Stomach smooth muscle (tissue), 2 donors: ENCODE data around the gene CRLF1.
"Not testable (repeated sequence)": the region's sequence is repeated elsewhere in the genome, so short reads cannot be mapped to it uniquely, and the experiment has no call there.

ENCODE experiments used
- H3K27ac ChIP-seq: one replicate; pipeline ENCODE4 v1.7.0; 2013; ENCODE audit warnings: mild to moderate bottlenecking, low read length, inconsistent platforms
- H3K27me3 ChIP-seq, 2 donors: one replicate each; pipeline ENCODE4 v1.7.0; 2013; ENCODE audit warnings: low read length in 2 of 2; ENCODE audit not compliant: insufficient read depth in 2 of 2, control insufficient read depth in 1 of 2
- H3K36me3 ChIP-seq, 2 donors: one replicate each; pipeline ENCODE4 v1.7.0; 2013; ENCODE audit warnings: low read length in 2 of 2; ENCODE audit not compliant: control insufficient read depth in 2 of 2, insufficient read depth in 2 of 2
- H3K4me1 ChIP-seq: one replicate; pipeline ENCODE4 v1.7.0; 2013; ENCODE audit warnings: low read length; ENCODE audit not compliant: control insufficient read depth, insufficient read depth
- H3K4me3 ChIP-seq, 2 donors: one replicate each; pipeline ENCODE4 v1.7.0; 2013; ENCODE audit warnings: low read length in 2 of 2
- H3K9ac ChIP-seq, 2 donors: one replicate each; pipeline ENCODE4 v1.7.0; 2013; ENCODE audit warnings: low read length in 2 of 2, mild to moderate bottlenecking in 1 of 2
- H3K9me3 ChIP-seq, 2 donors: one replicate each; pipeline ENCODE4 v1.7.0; 2013; ENCODE audit warnings: low read length in 2 of 2; ENCODE audit not compliant: control insufficient read depth in 2 of 2
- donor health status: healthy.
- donor health status: Pancreatic carcinoma.

The CRLF1 gene

GRCh38 chr19:18607226-18608101 lies 865 bp upstream of the CRLF1 start:
- Histone ChIP-seq H3K9ac (no peak overlapping the region), H3K4me1 (peaks cover 24% of the 10 kb centered on the region), H3K9me3 (no peaks in the 10 kb centered on the region), H3K4me3 (peak overlapping the region in 1 of 2 donors; percentile 57), H3K36me3 (no peaks in the 10 kb centered on the region), H3K27ac (no peak overlapping the region), H3K27me3 (peaks cover 54 to 78% of the 10 kb centered on the region in 2 donors)

- H3K4me3 ChIP-seq: no peak overlapping the region
- H3K4me1 ChIP-seq: peaks cover 12% of the 10 kb centered on the region
- H3K27me3 ChIP-seq: peaks cover 44 to 61% of the 10 kb centered on the region in 2 donors
- no peaks in the 10 kb centered on the region for H3K36me3 ChIP-seq
- no peaks in the 10 kb centered on the region for H3K9me3 ChIP-seq
- H3K27ac ChIP-seq: no peak overlapping the region
- no peak overlapping the region for H3K9ac ChIP-seq
Measured at GRCh38 chr19:18605546-18606280, 886 bp downstream of the CRLF1 start.

GRCh38 chr19:18605196-18605545 lies 1.4 kb downstream of the CRLF1 start:
- H3K36me3 ChIP-seq: no peaks in the 10 kb centered on the region
- peaks cover 12% of the 10 kb centered on the region for H3K4me1 ChIP-seq
- H3K27ac ChIP-seq: no peak overlapping the region
- H3K4me3 ChIP-seq: no peak overlapping the region
- peaks cover 41 to 56% of the 10 kb centered on the region in 2 donors for H3K27me3 ChIP-seq
- H3K9me3 ChIP-seq: no peaks in the 10 kb centered on the region
- H3K9ac ChIP-seq: no peak overlapping the region

GRCh38 chr19:18604820-18605159 lies 1.8 kb downstream of the CRLF1 start:
- Histone ChIP-seq H3K27ac (no peak overlapping the region), H3K36me3 (no peaks in the 10 kb centered on the region), H3K9ac (no peak overlapping the region), H3K27me3 (peaks cover 39 to 54% of the 10 kb centered on the region in 2 donors), H3K9me3 (no peaks in the 10 kb centered on the region), H3K4me3 (no peak overlapping the region), H3K4me1 (peaks cover 12% of the 10 kb centered on the region)

- Histone ChIP-seq H3K4me3 (no peak overlapping the region), H3K4me1 (peaks cover 12% of the 10 kb centered on the region), H3K9me3 (no peaks in the 10 kb centered on the region), H3K27me3 (peaks cover 41 to 54% of the 10 kb centered on the region in 2 donors), H3K36me3 (no peaks in the 10 kb centered on the region), H3K27ac (no peak overlapping the region), H3K9ac (no peak overlapping the region)
Measured at GRCh38 chr19:18603958-18604819, 2.4 kb downstream of the CRLF1 start.

GRCh38 chr19:18603255-18603957 lies 3.2 kb downstream of the CRLF1 start:
- H3K9me3 ChIP-seq: no peaks in the 10 kb centered on the region
- H3K27ac ChIP-seq: no peak overlapping the region
- peaks cover 12% of the 10 kb centered on the region for H3K4me1 ChIP-seq
- H3K4me3 ChIP-seq: no peak overlapping the region
- H3K9ac ChIP-seq: no peak overlapping the region
- H3K36me3 ChIP-seq: no peaks in the 10 kb centered on the region
- peaks cover 40 to 54% of the 10 kb centered on the region in 2 donors for H3K27me3 ChIP-seq

GRCh38 chr19:18601875-18602274 lies 4.7 kb downstream of the CRLF1 start:
- H3K4me1 ChIP-seq: peaks cover 3% of the 10 kb centered on the region
- H3K9ac ChIP-seq: no peak overlapping the region
- no peak overlapping the region for H3K27ac ChIP-seq
- H3K27me3 ChIP-seq: peaks cover 36 to 49% of the 10 kb centered on the region in 2 donors
- H3K36me3 ChIP-seq: no peaks in the 10 kb centered on the region
- no peak overlapping the region for H3K4me3 ChIP-seq
- H3K9me3 ChIP-seq: no peaks in the 10 kb centered on the region

GRCh38 chr19:18600692-18601397 lies 5.8 kb downstream of the CRLF1 start:
- not testable (repeated sequence) for H3K4me1 ChIP-seq, H3K36me3 ChIP-seq, H3K27ac ChIP-seq, H3K4me3 ChIP-seq, H3K9ac ChIP-seq, H3K9me3 ChIP-seq
- peaks cover 36 to 45% of the 10 kb centered on the region in 2 donors for H3K27me3 ChIP-seq

GRCh38 chr19:18599485-18599884 lies 7.1 kb downstream of the CRLF1 start:
- H3K36me3 ChIP-seq: no peaks in the 10 kb centered on the region

More at GRCh38 chr19:18599485-18599884, 7.1 kb downstream of the CRLF1 start:
- H3K27me3 ChIP-seq: peaks cover 27 to 35% of the 10 kb centered on the region in 2 donors
- no peak overlapping the region for H3K9ac ChIP-seq
- H3K4me3 ChIP-seq: no peak overlapping the region
- no peak overlapping the region for H3K27ac ChIP-seq
- no peaks in the 10 kb centered on the region for H3K9me3 ChIP-seq
- H3K4me1 ChIP-seq: peaks cover 8% of the 10 kb centered on the region
